ENCODE measurements around the gene JAZF1. TPM values are rescaled to one million over a fixed set of nuclear protein-coding genes. Genes with fewer than 3 reads are reported as not detected.

The JAZF1 gene
- total RNA-seq, 1 experiment from 2014 or later: 9.1 TPM

GRCh38 chr7:27946351-27946750, 234.2 kb downstream of the JAZF1 start:
- Mint-ChIP-seq H3K27ac (no peak overlapping the region), H3K36me3 (ENCODE audit: insufficient read depth in 1 of 3, low read depth in 3 of 3) (no peaks in the 10 kb centered on the region; a peak in 1 of 7 replicates), H3K4me3 (no peak overlapping the region), H3K27me3 (ENCODE audit: low read depth) (no peaks in the 10 kb centered on the region), H3K9me3 (no peaks in the 10 kb centered on the region), H3K4me1 (peaks cover 3 to 6% of the 10 kb centered on the region in 2 experiments; a peak in 1 of 4 replicates)
- H2BK12ac ChIP-seq (ENCODE audit: insufficient read length, low read depth, low read length): no peak overlapping the region
- no peak overlapping the region for H2BK120ac ChIP-seq (ENCODE audit: low read depth, low read length, poor library complexity, severe bottlenecking)
- no peak overlapping the region for H2BK15ac ChIP-seq (ENCODE audit: low read depth, low read length)
- H2AK5ac ChIP-seq (ENCODE audit: insufficient read length, low read length): no peak overlapping the region
- H3K56ac ChIP-seq (ENCODE audit: insufficient read length, low read depth, low read length): no peak overlapping the region
- no peak overlapping the region for H2BK5ac ChIP-seq (ENCODE audit: insufficient read length, low read length)
- H2AFZ ChIP-seq (ENCODE audit: low read length): no peak overlapping the region
- H3K23ac ChIP-seq (ENCODE audit: insufficient read length, low read depth, low read length): no peak overlapping the region
- H4K91ac ChIP-seq (ENCODE audit: insufficient read length, low read depth, low read length): no peak overlapping the region
- no peak for TF ChIP-seq CTCF (conservative IDR thresholded peaks at IDR 0.05)
- no peak overlapping the region for H3K18ac ChIP-seq (ENCODE audit: insufficient read length, low read depth, low read length)
- H2BK20ac ChIP-seq (ENCODE audit: low read depth, low read length, poor library complexity, severe bottlenecking): no peak overlapping the region
- no peak overlapping the region for H4K8ac ChIP-seq (replicated peaks; ENCODE audit: insufficient read length, low read depth, low read length)
- no peak overlapping the region for H4K5ac ChIP-seq (ENCODE audit: insufficient read length, low read depth, low read length)
- no peak overlapping the region for H3K14ac ChIP-seq (ENCODE audit: insufficient read depth, low read length)
- no peak overlapping the region for H3K4me2 ChIP-seq (ENCODE audit: insufficient read depth, insufficient read length, low read length)
- no peaks in the 10 kb centered on the region for H3K9me3 ChIP-seq (ENCODE audit: control insufficient read depth, low read depth, low read length)
- WGBS (ENCODE audit: extremely low coverage, insufficient read length, low lambda C conversion rate): no CpG with 5 or more reads among the region's 2 CpGs
- no peak overlapping the region for H3K9ac ChIP-seq (ENCODE audit: extremely low read depth, insufficient read length, low read length)
- no peaks in the 10 kb centered on the region for H3K79me2 ChIP-seq (ENCODE audit: insufficient read depth, low read length)
- no peak overlapping the region for H3K27ac ChIP-seq (ENCODE audit: insufficient read length, low read depth, low read length)
- H3K27me3 ChIP-seq (ENCODE audit: insufficient read depth, low read length): no peaks in the 10 kb centered on the region
- no peak overlapping the region for H3K4ac ChIP-seq (ENCODE audit: low read depth, low read length)
- DNase-seq: no peak
- H3K4me1 ChIP-seq (ENCODE audit: insufficient read depth, low read length): no peaks in the 10 kb centered on the region
- no peaks in the 10 kb centered on the region for H4K20me1 ChIP-seq (ENCODE audit: control insufficient read depth, insufficient read depth, insufficient read length)
- no peak overlapping the region for H3T11ph ChIP-seq (ENCODE audit: low read length)
- H3K23me2 ChIP-seq (ENCODE audit: insufficient read length, low read depth, low read length, poor library complexity, severe bottlenecking): no peaks in the 10 kb centered on the region
- no peaks in the 10 kb centered on the region for H3K79me1 ChIP-seq (ENCODE audit: insufficient read depth, low read depth, low read length, poor library complexity, severe bottlenecking)
